GM18508 (cell line): ENCODE results near the gene MRFAP1L1.

ENCODE experiments used
- ATAC-seq: cut with Tn5 transposase; IDR thresholded peaks from one replicate; pipeline ENCODE4 v1.9.1; 2021; ENCODE audit warnings: moderate number of reproducible peaks; ENCODE audit not compliant: insufficient read depth, unreplicated experiment

The MRFAP1L1 gene

GRCh38 chr4:6672131-6672530 is 37.5 kb downstream of the MRFAP1L1 start:
- no peak for ATAC-seq

- ATAC-seq: no peak
These were observed 38.0 kb downstream of the MRFAP1L1 start for GRCh38 chr4:6671648-6672047.

GRCh38 chr4:6668391-6668790 is 41.3 kb downstream of the MRFAP1L1 start:
- no peak for ATAC-seq

GRCh38 chr4:6665320-6665654 is 44.4 kb downstream of the MRFAP1L1 start:
- no peak for ATAC-seq

GRCh38 chr4:6663596-6664393 is 45.9 kb downstream of the MRFAP1L1 start:
- no peak for ATAC-seq

- no peak for ATAC-seq
These were observed 47.1 kb downstream of the MRFAP1L1 start for GRCh38 chr4:6662591-6662990.

GRCh38 chr4:6660430-6660829 is 49.2 kb downstream of the MRFAP1L1 start:
- ATAC-seq: no peak

- ATAC-seq: no peak
These were observed 49.8 kb downstream of the MRFAP1L1 start for GRCh38 chr4:6659897-6660296.

- ATAC-seq: no peak
These were observed 51.0 kb downstream of the MRFAP1L1 start for GRCh38 chr4:6658597-6659075.

GRCh38 chr4:6658209-6658595 is 51.5 kb downstream of the MRFAP1L1 start:
- no peak for ATAC-seq
